ENCODE measurements around the gene PSKH1.
"Not testable (repeated sequence)": the region's sequence is repeated elsewhere in the genome, so short reads cannot be mapped to it uniquely, and the experiment has no call there.

PSKH1 gene

GRCh38 chr16:67892375-67892774 lies 679 bp upstream of the PSKH1 start:
- DNase-seq = no peak

GRCh38 chr16:67893743-67894399 lies 817 bp downstream of the PSKH1 start:
- DNase-seq = no peak

GRCh38 chr16:67897231-67897630 lies 4.2 kb downstream of the PSKH1 start:
- DNase-seq = no peak

GRCh38 chr16:67901734-67902133 lies 8.7 kb downstream of the PSKH1 start:
- DNase-seq = no peak

GRCh38 chr16:67902831-67903230 lies 9.8 kb downstream of the PSKH1 start:
- DNase-seq = no peak

GRCh38 chr16:67907397-67908180 lies 14.5 kb downstream of the PSKH1 start:
- DNase-seq = no peak

- no peak for DNase-seq
Observed at GRCh38 chr16:67909056-67909742, 16.1 kb downstream of the PSKH1 start.

GRCh38 chr16:67910158-67910557 lies 17.1 kb downstream of the PSKH1 start:
- DNase-seq = no peak

GRCh38 chr16:67914758-67915495 lies 21.9 kb downstream of the PSKH1 start:
- no peak for DNase-seq

- DNase-seq = not testable (repeated sequence)
Observed at GRCh38 chr16:67915496-67915769, 22.4 kb downstream of the PSKH1 start.

- DNase-seq = no peak
Observed at GRCh38 chr16:67915831-67916723, 23.0 kb downstream of the PSKH1 start.

GRCh38 chr16:67917140-67917851 lies 24.2 kb downstream of the PSKH1 start:
- no peak for DNase-seq

- no peak for DNase-seq
Observed at GRCh38 chr16:67917852-67918236, 24.8 kb downstream of the PSKH1 start.

- DNase-seq = no peak
Observed at GRCh38 chr16:67919622-67920221, 26.7 kb downstream of the PSKH1 start.

- DNase-seq = no peak
Observed at GRCh38 chr16:67922221-67922620, 29.2 kb downstream of the PSKH1 start.

GRCh38 chr16:67922740-67923139 lies 29.7 kb downstream of the PSKH1 start:
- DNase-seq = no peak

- DNase-seq = no peak
Observed at GRCh38 chr16:67923414-67924116, 30.5 kb downstream of the PSKH1 start.

GRCh38 chr16:67924140-67924906 lies 31.3 kb downstream of the PSKH1 start:
- no peak for DNase-seq

- DNase-seq = no peak
Observed at GRCh38 chr16:67926181-67926750, 33.2 kb downstream of the PSKH1 start.

Data from cerebellar nuclear complex (tissue), 1 donor.